ENCODE measurements around the gene FAM210A. TPM values are rescaled to one million over a fixed set of nuclear protein-coding genes. Genes with fewer than 3 reads are reported as not detected.

FAM210A gene
- total RNA-seq, 6 experiments from 2014 or later: 9.3 to 21.9 (median 11.8) TPM

GRCh38 chr18:13613591-13614501 is 112.5 kb downstream of the FAM210A start:
- Histone ChIP-seq H3K27ac (no peak overlapping the region), H3K27me3 (no peaks in the 10 kb centered on the region), H3K4me1 (no peaks in the 10 kb centered on the region), H3K36me3 (no peaks in the 10 kb centered on the region), H3K9me3 (no peaks in the 10 kb centered on the region), H3K4me3 (no peak overlapping the region)
- WGBS (ENCODE audit: insufficient coverage, low coverage, low lambda C conversion rate, missing lambda C conversion rate): 79% methylated on average over 11 of the region's 21 CpGs
- no peak for DNase-seq
- no peak for ATAC-seq
- intact Hi-C loops (cut with DNase I): no loop called here
- TF ChIP-seq POLR2A (IDR thresholded peaks at IDR 0.05): no peak
- TF ChIP-seq CTCF (IDR thresholded peaks at IDR 0.05): no peak

Small RNA genes within 50 kb of the gene (small RNA-seq; reads per million reads assigned to genes)
- 0 reads per million in 2 experiments for gene AP001525.1
- gene RN7SL362P: 0 reads per million in 2 experiments

Other genes starting within 250 kb of the FAM210A start
- 10 to 100 TPM in 1 of 6 experiments, 1 to 10 TPM in 5; 7.4 to 20.4 (median 9.0) TPM for gene RNMT, start 115 bp upstream of the FAM210A start, total RNA-seq
- gene MC5R, start 97.6 kb upstream of the FAM210A start, total RNA-seq: not detected
- under 1 TPM in 1 of 6 experiments, not detected in 5; 0.04 TPM for gene MC2R, start 189.0 kb upstream of the FAM210A start, total RNA-seq

Measured in right lobe of liver (tissue), 6 donors.